Gastroesophageal sphincter (tissue), 4 donors: ENCODE results near the gene ROPN1. TPM values are rescaled to one million over a fixed set of nuclear protein-coding genes. Genes with fewer than 3 reads are reported as not detected.
A peak's percentile ranks its signal among the peaks of the same experiment; 100 is the strongest.
"Not testable (repeated sequence)": the region's sequence is repeated elsewhere in the genome, so short reads cannot be mapped to it uniquely, and the experiment has no call there.

ENCODE experiments used
- ATAC-seq: fragments of 150-250 bp; one replicate; pipeline ENCODE4 v1.9.1; 2016; ENCODE audit warnings: mild to moderate bottlenecking, moderate library complexity
- H3K27ac ChIP-seq, 4 donors: fragments of 200-600 bp; sonication (generic) in 3 of 4; 1 replicate in 3 of 4; 2 replicates in 1 of 4; pipeline ENCODE4 v1.5.1; 2016 to 2019
- H3K27me3 ChIP-seq: fragments of 200-600 bp; sonication (generic); one replicate; pipeline ENCODE4 v1.5.1; 2019
- H3K36me3 ChIP-seq, 2 donors: fragments of 200-600 bp; sonication (generic); one replicate each; pipeline ENCODE4 v1.5.1; 2019; ENCODE audit warnings: control low read depth in 1 of 2
- H3K4me1 ChIP-seq, 3 donors: fragments of 200-600 bp; sonication (generic); 1 replicate in 2 of 3; 2 replicates in 1 of 3; pipeline ENCODE4 v1.5.1; 2016 to 2019; ENCODE audit warnings: control low read depth in 2 of 3
- H3K4me3 ChIP-seq, 2 donors: fragments of 200-600 bp; sonication (generic); one replicate each; pipeline ENCODE4 v1.5.1; 2019; ENCODE audit warnings: mild to moderate bottlenecking in 1 of 2, moderate library complexity in 1 of 2
- H3K9me3 ChIP-seq, 3 donors: fragments of 200-600 bp; sonication (generic); one replicate each; pipeline ENCODE4 v1.5.1; 2017 to 2019; ENCODE audit warnings: control low read depth in 2 of 3
- CTCF ChIP-seq, 4 experiments: fragments of 200-600 bp in 2 of 4; fragments of 450-650 bp in 2 of 4; sonication (generic) in 1 of 4; IDR thresholded peaks; one replicate each; pipeline ENCODE4 v1.5.1; 2017 to 2019; ENCODE audit warnings: antibody characterized with exemption in 4 of 4, mild to moderate bottlenecking in 2 of 4, moderate library complexity in 2 of 4
- EP300 ChIP-seq: sonication (generic); formaldehyde crosslinking; IDR thresholded peaks from one replicate; pipeline ENCODE4 v1.6.1; 2017; ENCODE audit warnings: antibody characterized with exemption, mild to moderate bottlenecking
- POLR2A ChIP-seq, 2 donors: fragments of 450-650 bp; IDR thresholded peaks; one replicate each; pipeline ENCODE4 v1.6.1; 2017; ENCODE audit warnings: antibody characterized with exemption in 2 of 2, mild to moderate bottlenecking in 2 of 2, moderate library complexity in 1 of 2
- POLR2AphosphoS5 ChIP-seq: sonication (generic); formaldehyde crosslinking; IDR thresholded peaks from one replicate; pipeline ENCODE4 v1.6.1; 2017; ENCODE audit warnings: antibody characterized with exemption
- WGBS, 2 donors: methylation state at CpG; one replicate each; pipeline ENCODE4 v1.1.5; 2018; ENCODE audit warnings: low coverage in 1 of 2; 5-methylcytosine and 5-hydroxymethylcytosine counted together
- total RNA-seq, 4 donors: library from RNA; depleted of rRNA; stranded (reverse); fragments of >200 nt; gene quantifications; one replicate each; pipeline ENCODE4 v1.1.0, GENCODE V29; 2016

Gene ROPN1
- total RNA-seq, 4 donors from 2014 or later = 0.93 TPM; not detected in 3

DNA sequence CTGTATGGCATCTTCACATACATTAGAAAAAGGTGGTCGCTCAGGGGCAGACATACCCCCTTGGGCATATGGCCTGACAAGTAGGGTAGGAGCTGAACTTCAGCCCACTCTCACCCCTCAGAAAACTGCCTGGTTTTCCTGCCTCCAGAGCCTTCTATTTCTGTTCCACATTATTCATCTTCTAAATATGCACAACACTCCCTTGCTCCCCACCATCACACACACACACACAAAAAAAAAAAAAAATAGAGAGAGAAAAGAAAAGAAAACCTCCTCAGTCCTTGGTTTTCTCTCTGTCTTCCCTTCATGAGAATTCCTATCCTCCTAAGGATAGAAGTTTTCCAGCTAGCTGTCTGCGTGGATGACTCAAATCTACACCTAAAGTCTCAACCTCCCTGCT, 5.6 kb upstream of the ROPN1 start:
- TF ChIP-seq CTCF (IDR thresholded peaks at IDR 0.05) (no peak), POLR2AphosphoS5 (no peak), EP300 (no peak), POLR2A (IDR thresholded peaks at IDR 0.05) (no peak)
- no peak overlapping the region for H3K27ac ChIP-seq
- H3K27me3 ChIP-seq = no peaks in the 10 kb centered on the region
- no peaks in the 10 kb centered on the region for H3K4me1 ChIP-seq
- peaks cover 0 to 7% (median 0%) of the 10 kb centered on the region in 3 donors for H3K9me3 ChIP-seq
- no peaks in the 10 kb centered on the region for H3K36me3 ChIP-seq
- no peak for ATAC-seq
- WGBS, 2 donors = 88% methylated on average over 2 of the region's 2 CpGs; no CpG with 5 or more reads in 1 of the 2 donors
- H3K4me3 ChIP-seq = no peak overlapping the region

GRCh38 chr3:123993818-123994217, 1.9 kb upstream of the ROPN1 start:
- no peak overlapping the region for H3K27ac ChIP-seq
- no peaks in the 10 kb centered on the region for H3K4me1 ChIP-seq
- no peak for TF ChIP-seq POLR2A (IDR thresholded peaks at IDR 0.05)
- TF ChIP-seq CTCF (IDR thresholded peaks at IDR 0.05) = no peak
- TF ChIP-seq POLR2AphosphoS5 = no peak
- TF ChIP-seq EP300 = no peak
- H3K27me3 ChIP-seq = no peaks in the 10 kb centered on the region
- H3K36me3 ChIP-seq = no peaks in the 10 kb centered on the region
- peaks cover 0 to 7% (median 0%) of the 10 kb centered on the region in 3 donors for H3K9me3 ChIP-seq
- no peak for ATAC-seq
- no peak overlapping the region for H3K4me3 ChIP-seq
- WGBS, 2 donors = 83 to 100% methylated on average over 1 of the region's 1 CpG

GRCh38 chr3:123986427-123986826, 5.5 kb downstream of the ROPN1 start:
- H3K4me3 ChIP-seq = no peak overlapping the region
- peaks cover 4% of the 10 kb centered on the region for H3K27me3 ChIP-seq
- 59% methylated on average over 2 of the region's 3 CpGs; no CpG with 5 or more reads in 1 of the 2 donors for WGBS, 2 donors
- no peak overlapping the region for H3K27ac ChIP-seq
- H3K4me1 ChIP-seq = no peaks in the 10 kb centered on the region
- H3K9me3 ChIP-seq = peaks cover 0 to 7% (median 0%) of the 10 kb centered on the region in 3 donors
- H3K36me3 ChIP-seq = no peaks in the 10 kb centered on the region
- ATAC-seq = peak; percentile 34
- TF ChIP-seq EP300 = no peak

GRCh38 chr3:123984957-123985356, 7.0 kb downstream of the ROPN1 start:
- Histone ChIP-seq H3K4me3 (no peak overlapping the region), H3K9me3 (peaks cover 0 to 7% (median 0%) of the 10 kb centered on the region in 3 donors), H3K4me1 (peaks cover 0 to 5% (median 3%) of the 10 kb centered on the region in 3 donors), H3K27ac (no peak overlapping the region), H3K36me3 (no peaks in the 10 kb centered on the region), H3K27me3 (peaks cover 10% of the 10 kb centered on the region)
- 75 to 96% methylated on average over 3 of the region's 3 CpGs for WGBS, 2 donors
- no peak for TF ChIP-seq CTCF (IDR thresholded peaks at IDR 0.05)
- TF ChIP-seq EP300 = no peak
- no peak for TF ChIP-seq POLR2A (IDR thresholded peaks at IDR 0.05)
- TF ChIP-seq POLR2AphosphoS5 = no peak
- ATAC-seq = no peak

DNA sequence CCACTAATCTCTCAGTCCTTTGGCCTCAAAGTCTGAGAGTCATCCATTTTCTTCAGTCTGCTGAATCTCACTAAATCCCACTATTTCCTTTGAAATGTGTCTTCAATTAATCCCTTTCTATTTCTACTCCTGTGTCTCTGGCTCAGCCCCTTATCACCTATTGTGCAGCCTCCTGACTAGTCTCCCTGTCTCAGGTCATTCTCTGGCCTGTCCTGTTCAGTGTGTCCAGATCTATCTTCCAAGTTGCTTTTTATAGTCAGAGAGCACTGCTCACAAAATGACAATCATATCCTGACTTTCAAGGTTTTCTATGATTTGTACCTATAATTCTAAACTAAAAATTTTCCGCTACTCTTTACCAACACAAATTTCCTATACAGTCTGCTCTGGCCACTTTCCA, 7.6 kb downstream of the ROPN1 start:
- H3K27me3 ChIP-seq = peaks cover 10% of the 10 kb centered on the region
- H3K9me3 ChIP-seq = peaks cover 0 to 7% (median 0%) of the 10 kb centered on the region in 3 donors
- no peaks in the 10 kb centered on the region for H3K36me3 ChIP-seq
- TF ChIP-seq CTCF (IDR thresholded peaks at IDR 0.05) (no peak), POLR2AphosphoS5 (no peak), EP300 (no peak), POLR2A (IDR thresholded peaks at IDR 0.05) (no peak)
- no peak overlapping the region for H3K4me3 ChIP-seq
- 84 to 86% methylated on average over 1 of the region's 1 CpG for WGBS, 2 donors
- H3K27ac ChIP-seq = no peak overlapping the region
- no peak for ATAC-seq
- peaks cover 0 to 9% (median 4%) of the 10 kb centered on the region in 3 donors for H3K4me1 ChIP-seq

- not testable (repeated sequence) for H3K27me3 ChIP-seq, ATAC-seq
- WGBS, 2 donors = 82 to 95% methylated on average over 4 of the region's 4 CpGs
These were observed 10.6 kb downstream of the ROPN1 start for GRCh38 chr3:123981317-123981716.

More at GRCh38 chr3:123981317-123981716, 10.6 kb downstream of the ROPN1 start:
- not testable (repeated sequence) for H3K27ac ChIP-seq, H3K9me3 ChIP-seq, H3K36me3 ChIP-seq, H3K4me1 ChIP-seq, H3K4me3 ChIP-seq
